Urinary bladder (tissue), 4 donors: ENCODE results near the gene NSMCE1. TPM values are rescaled to one million over a fixed set of nuclear protein-coding genes. Genes with fewer than 3 reads are reported as not detected.
"Not testable (repeated sequence)": the region's sequence is repeated elsewhere in the genome, so short reads cannot be mapped to it uniquely, and the experiment has no call there.

ENCODE experiments used
- DNase-seq: peaks from one replicate; pipeline ENCODE4 v3.0.0-alpha.2; 2015; ENCODE audit errors: extremely low spot score
- H3K27ac ChIP-seq: one replicate; pipeline ENCODE4 v1.5.1; 2013; ENCODE audit warnings: low read depth, mild to moderate bottlenecking, moderate library complexity
- H3K36me3 ChIP-seq: one replicate; pipeline ENCODE4 v1.6.1; 2013; ENCODE audit warnings: mild to moderate bottlenecking, moderate library complexity; ENCODE audit not compliant: insufficient read depth
- H3K4me1 ChIP-seq: one replicate; pipeline ENCODE4 v1.6.1; 2013; ENCODE audit warnings: mild to moderate bottlenecking, moderate library complexity; ENCODE audit not compliant: insufficient read depth
- H3K4me3 ChIP-seq: one replicate; pipeline ENCODE4 v1.5.1; 2013; ENCODE audit warnings: low read depth, low read length
- WGBS: extraction: QIAGEN DNeasy Blood & Tissue Kit; methylation state at CpG from one replicate; pipeline ENCODE4 v1.1.7; 2013; 5-methylcytosine and 5-hydroxymethylcytosine counted together
- polyA plus RNA-seq: library from polyadenylated mRNA; stranded (reverse); fragments of 200-250 nt; gene quantifications from one replicate; pipeline ENCODE4 v1.2.3, GENCODE V29; 2013
- total RNA-seq: library from RNA; depleted of rRNA; stranded (reverse); fragments of >200 nt; gene quantifications from one replicate; pipeline ENCODE4 v1.2.3, GENCODE V29; 2014
- donor health status: healthy with polysubstance abuse.
- donor health status: healthy.

Gene NSMCE1
- total and polyA plus RNA-seq, 2 donors = 33.9 to 76.3 TPM

GRCh38 chr16:27210174-27210573, 58.4 kb downstream of the NSMCE1 start:
- H3K27ac ChIP-seq = no peak overlapping the region
- no peak for DNase-seq
- H3K4me3 ChIP-seq = no peak overlapping the region
- no peaks in the 10 kb centered on the region for H3K4me1 ChIP-seq
- 95% methylated on average over 17 of the region's 17 CpGs for WGBS
- H3K36me3 ChIP-seq = peaks cover 3% of the 10 kb centered on the region

GRCh38 chr16:27209591-27209990, 59.0 kb downstream of the NSMCE1 start:
- Histone ChIP-seq H3K27ac (no peak overlapping the region), H3K36me3 (no peaks in the 10 kb centered on the region), H3K4me3 (no peak overlapping the region), H3K4me1 (no peaks in the 10 kb centered on the region)
- WGBS = 93% methylated on average over 8 of the region's 8 CpGs
- no peak for DNase-seq

GRCh38 chr16:27208796-27209195, 59.8 kb downstream of the NSMCE1 start:
- DNase-seq = no peak
- H3K4me3 ChIP-seq = no peak overlapping the region
- no peaks in the 10 kb centered on the region for H3K4me1 ChIP-seq
- H3K36me3 ChIP-seq = no peaks in the 10 kb centered on the region
- no peak overlapping the region for H3K27ac ChIP-seq
- 93% methylated on average over 3 of the region's 3 CpGs for WGBS

GRCh38 chr16:27208081-27208680, 60.4 kb downstream of the NSMCE1 start:
- no peak for DNase-seq
- H3K4me1 ChIP-seq = no peaks in the 10 kb centered on the region
- 75% methylated on average over 8 of the region's 8 CpGs for WGBS
- H3K36me3 ChIP-seq = no peaks in the 10 kb centered on the region
- no peak overlapping the region for H3K27ac ChIP-seq
- H3K4me3 ChIP-seq = no peak overlapping the region

GRCh38 chr16:27207121-27207520, 61.5 kb downstream of the NSMCE1 start:
- not testable (repeated sequence) for H3K36me3 ChIP-seq, H3K27ac ChIP-seq, DNase-seq, H3K4me1 ChIP-seq, H3K4me3 ChIP-seq
- WGBS = 97% methylated on average over 10 of the region's 10 CpGs

GRCh38 chr16:27205423-27206065, 63.0 kb downstream of the NSMCE1 start:
- WGBS = 92% methylated on average over 10 of the region's 10 CpGs
- H3K4me1 ChIP-seq = no peaks in the 10 kb centered on the region
- H3K36me3 ChIP-seq = no peaks in the 10 kb centered on the region
- no peak for DNase-seq
- no peak overlapping the region for H3K4me3 ChIP-seq
- no peak overlapping the region for H3K27ac ChIP-seq

- no peaks in the 10 kb centered on the region for H3K4me1 ChIP-seq
- 51% methylated on average over 14 of the region's 14 CpGs for WGBS
- no peaks in the 10 kb centered on the region for H3K36me3 ChIP-seq
- DNase-seq = no peak
- H3K4me3 ChIP-seq = peak overlapping the region; percentile 53
- H3K27ac ChIP-seq = peak overlapping the region; percentile 96
These were observed 64.2 kb downstream of the NSMCE1 start for GRCh38 chr16:27204312-27204915.

- peak; percentile 99 for DNase-seq
- Histone ChIP-seq H3K36me3 (no peaks in the 10 kb centered on the region), H3K4me1 (no peaks in the 10 kb centered on the region), H3K4me3 (peak within 1 kb of the TSS; percentile 53), H3K27ac (peak within 1 kb of the TSS; percentile 96)
- WGBS = under 1% methylated on average over 70 of the region's 70 CpGs
These were observed 64.9 kb downstream of the NSMCE1 start, which contains the start of gene KDM8 for GRCh38 chr16:27203507-27204311. KDM8 (plus strand) TSS chr16:27203526; CDS start chr16:27210124, 6,598 bp downstream.

GRCh38 chr16:27202923-27203506, 65.6 kb downstream of the NSMCE1 start:
- Histone ChIP-seq H3K4me1 (no peaks in the 10 kb centered on the region), H3K27ac (peak overlapping the region; percentile 93), H3K36me3 (no peaks in the 10 kb centered on the region), H3K4me3 (peak overlapping the region; percentile 37)
- DNase-seq = no peak
- WGBS = 24% methylated on average over 19 of the region's 19 CpGs

GRCh38 chr16:27200914-27201313, 67.7 kb downstream of the NSMCE1 start:
- not testable (repeated sequence) for H3K4me3 ChIP-seq, DNase-seq, H3K36me3 ChIP-seq, H3K27ac ChIP-seq, H3K4me1 ChIP-seq
- 93% methylated on average over 3 of the region's 3 CpGs for WGBS

- Histone ChIP-seq H3K27ac (no peak overlapping the region), H3K4me3 (no peak overlapping the region), H3K4me1 (no peaks in the 10 kb centered on the region), H3K36me3 (no peaks in the 10 kb centered on the region)
- no peak for DNase-seq
- WGBS = 60% methylated on average over 1 of the region's 1 CpG
These were observed 68.8 kb downstream of the NSMCE1 start for GRCh38 chr16:27199736-27200135.

- H3K4me1 ChIP-seq = no peaks in the 10 kb centered on the region
These were observed 69.4 kb downstream of the NSMCE1 start for GRCh38 chr16:27199235-27199586.

GRCh38 chr16:27198451-27199234, 69.9 kb downstream of the NSMCE1 start:
- no peaks in the 10 kb centered on the region for H3K36me3 ChIP-seq
- WGBS = 83% methylated on average over 12 of the region's 12 CpGs
- no peak overlapping the region for H3K4me3 ChIP-seq
- no peak for DNase-seq
- H3K4me1 ChIP-seq = no peaks in the 10 kb centered on the region
- no peak overlapping the region for H3K27ac ChIP-seq

More at GRCh38 chr16:27199235-27199586, 69.4 kb downstream of the NSMCE1 start:
- no peak for DNase-seq
- WGBS = 88% methylated on average over 3 of the region's 3 CpGs
- no peaks in the 10 kb centered on the region for H3K36me3 ChIP-seq
- no peak overlapping the region for H3K27ac ChIP-seq
- no peak overlapping the region for H3K4me3 ChIP-seq
